Measurements from ENCODE around the gene MAMDC4.

DNA sequence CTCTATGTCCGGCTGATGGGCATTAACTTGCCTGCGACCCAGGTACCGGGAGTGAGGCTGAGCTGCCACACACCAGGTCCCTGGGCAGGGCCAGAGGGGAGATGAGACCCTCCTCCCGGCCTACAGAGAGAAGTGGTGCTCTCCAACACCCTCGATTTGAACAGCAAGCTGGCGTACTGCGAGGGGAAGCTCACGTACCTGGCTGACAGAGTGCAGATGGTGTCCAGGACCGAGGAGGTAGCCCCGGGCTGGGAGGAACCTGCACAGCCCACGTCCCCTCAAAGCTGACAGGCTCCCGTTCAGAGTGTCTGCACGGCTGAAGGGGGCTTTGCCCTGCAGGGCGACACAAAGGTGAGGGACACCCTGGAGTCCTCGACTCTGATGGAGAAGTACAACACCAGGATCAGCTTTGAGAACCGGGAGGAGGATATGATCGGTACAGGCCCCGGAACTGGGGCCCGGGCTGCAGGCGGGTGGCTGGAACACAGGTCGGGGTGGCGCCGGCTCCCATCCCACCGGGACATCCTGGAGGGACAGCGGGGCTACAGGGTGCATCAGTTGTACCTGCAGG is 45.4 kb upstream of the MAMDC4 start:
- TF ChIP-seq, protein P1, sequence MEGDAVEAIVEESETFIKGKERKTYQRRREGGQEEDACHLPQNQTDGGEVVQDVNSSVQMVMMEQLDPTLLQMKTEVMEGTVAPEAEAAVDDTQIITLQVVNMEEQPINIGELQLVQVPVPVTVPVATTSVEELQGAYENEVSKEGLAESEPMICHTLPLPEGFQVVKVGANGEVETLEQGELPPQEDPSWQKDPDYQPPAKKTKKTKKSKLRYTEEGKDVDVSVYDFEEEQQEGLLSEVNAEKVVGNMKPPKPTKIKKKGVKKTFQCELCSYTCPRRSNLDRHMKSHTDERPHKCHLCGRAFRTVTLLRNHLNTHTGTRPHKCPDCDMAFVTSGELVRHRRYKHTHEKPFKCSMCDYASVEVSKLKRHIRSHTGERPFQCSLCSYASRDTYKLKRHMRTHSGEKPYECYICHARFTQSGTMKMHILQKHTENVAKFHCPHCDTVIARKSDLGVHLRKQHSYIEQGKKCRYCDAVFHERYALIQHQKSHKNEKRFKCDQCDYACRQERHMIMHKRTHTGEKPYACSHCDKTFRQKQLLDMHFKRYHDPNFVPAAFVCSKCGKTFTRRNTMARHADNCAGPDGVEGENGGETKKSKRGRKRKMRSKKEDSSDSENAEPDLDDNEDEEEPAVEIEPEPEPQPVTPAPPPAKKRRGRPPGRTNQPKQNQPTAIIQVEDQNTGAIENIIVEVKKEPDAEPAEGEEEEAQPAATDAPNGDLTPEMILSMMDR (conservative IDR thresholded peaks at IDR 0.05; ENCODE audit: low read length), result no peak
- no peak for TF ChIP-seq EZH2phosphoT487 (IDR thresholded peaks at IDR 0.05; ENCODE audit: borderline replicate concordance, low read depth, low read length)
